HG03558 (cell line): ENCODE measurements around the gene LY6G6F.

ENCODE experiments used
- ATAC-seq: cut with Tn5 transposase; IDR thresholded peaks from one replicate; pipeline ENCODE4 v1.9.1; 2021; ENCODE audit warnings: moderate number of reproducible peaks; ENCODE audit not compliant: unreplicated experiment; ENCODE audit errors: extremely low read depth

Gene LY6G6F

DNA sequence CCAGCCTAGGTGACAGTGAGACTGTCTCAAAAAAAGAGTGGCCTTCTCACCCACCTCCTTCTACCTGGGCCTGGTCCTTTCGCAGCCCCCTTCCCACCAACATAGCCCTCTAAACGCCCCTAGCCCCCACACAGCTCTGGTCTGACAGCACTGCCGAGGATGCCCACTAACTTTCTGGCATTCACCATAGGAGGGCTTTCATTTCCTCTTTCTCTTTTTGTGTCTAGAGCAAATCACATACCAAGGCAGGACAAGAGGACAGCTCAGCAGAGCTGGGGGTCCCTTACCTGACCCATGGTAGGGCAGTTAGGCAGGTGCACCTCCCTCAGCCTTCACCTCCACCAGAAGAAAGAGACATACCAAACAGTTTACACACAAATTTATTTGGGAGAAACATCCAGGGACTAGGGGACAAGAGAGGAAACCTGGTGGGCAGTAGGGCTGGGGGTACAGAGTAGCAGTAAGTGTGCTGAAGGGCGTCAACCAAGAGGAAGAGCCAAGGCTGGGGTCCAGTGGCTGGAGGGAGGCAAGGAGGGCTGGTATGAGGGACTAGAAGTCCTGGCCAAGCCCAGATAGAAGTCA lies 30.3 kb upstream of the LY6G6F start:
- no peak for ATAC-seq

DNA sequence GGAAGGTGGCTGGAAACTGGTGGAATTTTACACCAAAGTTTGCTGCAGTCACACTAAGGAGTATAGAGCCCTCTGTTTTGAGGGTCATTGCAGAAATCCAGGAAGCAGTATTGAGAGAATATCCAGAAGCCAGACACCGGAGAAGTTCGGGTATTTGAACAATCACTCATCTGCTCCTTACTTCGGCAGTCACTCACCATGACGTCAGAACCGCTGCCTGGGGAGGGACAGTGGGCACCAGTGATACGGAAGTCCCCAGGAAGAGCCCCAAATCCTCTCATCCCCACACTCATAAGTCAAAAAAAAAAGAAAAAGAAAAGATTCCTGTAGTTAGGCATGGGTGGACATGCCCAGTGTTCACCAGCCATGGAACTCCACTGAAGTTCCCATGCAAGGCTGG lies 29.8 kb upstream of the LY6G6F start:
- ATAC-seq, result no peak

DNA sequence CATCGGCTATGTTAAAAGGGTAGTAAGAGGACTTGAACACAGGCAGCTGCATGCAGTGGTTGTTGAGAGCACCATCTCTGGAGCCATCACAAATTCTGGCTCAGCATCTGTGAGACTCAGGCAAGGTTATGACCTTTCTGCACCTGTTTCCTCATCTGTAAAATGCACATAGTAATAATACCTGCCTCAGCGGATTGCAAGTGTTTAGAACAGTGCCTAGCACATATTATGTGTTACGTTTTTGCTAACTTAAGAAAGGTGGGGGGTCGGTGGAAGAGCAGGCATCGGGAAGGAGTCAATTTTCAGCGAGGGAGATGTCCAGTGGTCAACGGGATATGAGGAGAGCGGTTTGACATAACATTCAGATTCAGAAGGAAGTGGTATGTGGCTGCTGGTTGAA lies 28.7 kb upstream of the LY6G6F start:
- ATAC-seq, result no peak

DNA sequence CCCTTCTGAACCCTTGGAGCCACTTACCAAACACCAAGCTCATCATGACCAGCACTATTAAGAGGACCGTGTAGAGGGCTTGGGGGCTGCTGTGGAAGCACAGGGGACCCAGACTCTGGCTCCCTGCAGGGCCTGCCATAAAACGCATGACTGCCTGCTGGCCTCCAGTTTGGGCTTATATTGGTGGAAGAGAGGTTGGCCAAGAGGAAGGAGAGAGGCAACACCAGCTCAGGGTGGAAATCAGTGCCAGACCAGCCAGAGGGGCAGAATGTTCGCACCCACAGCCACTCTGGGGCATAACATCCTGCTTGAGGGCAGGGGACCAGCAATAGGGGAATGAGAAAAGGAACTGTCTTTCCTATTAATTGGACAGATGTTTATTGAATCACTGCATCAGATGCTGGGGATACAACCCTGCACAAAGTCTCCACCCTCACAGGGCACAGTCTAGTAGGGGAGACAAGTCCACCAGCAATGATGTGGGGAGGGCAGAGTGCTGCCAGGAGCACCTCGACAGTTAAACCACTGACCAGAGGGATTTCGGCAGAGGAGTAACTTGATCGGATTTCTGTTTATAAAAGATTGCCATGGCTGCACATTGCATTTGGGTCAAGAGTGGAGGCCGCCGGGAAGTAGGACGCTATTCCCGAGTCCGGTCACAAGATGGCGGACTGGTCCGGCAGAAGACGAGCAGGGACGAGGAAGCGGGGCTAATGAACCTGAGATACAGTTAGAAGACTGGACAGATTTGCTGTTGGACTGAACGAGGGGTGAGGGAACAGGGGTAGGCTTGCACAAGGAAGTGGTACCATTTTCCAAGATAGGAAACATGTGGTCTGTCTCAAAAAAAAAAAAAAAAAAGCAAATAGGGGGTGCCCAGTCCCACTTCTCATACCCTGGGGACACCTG lies 26.2 kb upstream of the LY6G6F start, which contains the start of gene LY6G5C:
TSS of gene LY6G5C (minus strand) at position 842 of the 909 bp plus-strand sequence. CDS start at position 148, 694 bp downstream.
- ATAC-seq, result no peak

DNA sequence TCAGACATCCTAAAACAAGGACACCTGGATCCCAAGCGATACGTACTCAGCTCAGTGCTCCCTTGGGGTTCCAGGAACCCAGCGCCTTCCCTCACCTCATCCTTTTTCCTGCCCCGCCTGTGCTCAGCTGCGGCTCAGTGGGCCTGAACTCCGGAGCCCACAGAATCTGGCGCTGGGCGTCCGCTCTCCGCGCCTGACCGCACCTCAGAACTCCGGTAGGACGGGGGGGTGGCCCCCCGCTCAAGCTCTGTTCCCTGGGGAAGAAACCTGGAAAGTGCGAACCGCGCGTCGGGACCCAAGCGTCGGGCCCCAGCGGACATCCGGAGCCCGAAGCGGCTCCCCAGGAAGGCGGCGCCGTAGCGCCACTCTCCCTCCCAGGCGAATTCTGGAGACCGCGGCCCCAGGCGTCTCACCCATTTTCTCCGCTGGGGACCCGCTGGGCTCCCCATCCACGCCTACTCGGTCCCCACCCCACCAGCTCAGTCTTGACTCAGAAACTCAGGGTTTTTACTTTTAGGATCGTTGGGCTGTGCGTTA lies 25.5 kb upstream of the LY6G6F start:
- no peak for ATAC-seq

DNA sequence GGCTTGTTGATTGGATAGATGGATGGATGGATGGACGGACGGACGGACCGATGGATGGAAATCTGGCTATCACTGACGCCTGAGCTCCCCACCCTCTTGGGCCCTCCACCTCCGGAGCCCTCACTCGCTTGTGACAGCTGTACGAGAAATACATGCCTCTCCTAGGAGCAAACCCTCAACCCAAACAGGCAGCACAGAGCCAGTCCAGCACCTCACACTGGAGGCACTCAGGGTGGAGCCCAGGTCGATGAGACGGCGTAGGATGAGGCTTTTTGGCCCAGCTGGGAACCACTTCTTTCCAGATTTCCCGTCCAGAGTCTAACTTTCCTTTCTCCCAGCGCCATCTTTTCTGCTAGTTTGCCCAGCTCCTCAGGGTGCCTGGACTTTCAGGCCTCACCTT lies 23.1 kb upstream of the LY6G6F start:
- ATAC-seq, result no peak

DNA sequence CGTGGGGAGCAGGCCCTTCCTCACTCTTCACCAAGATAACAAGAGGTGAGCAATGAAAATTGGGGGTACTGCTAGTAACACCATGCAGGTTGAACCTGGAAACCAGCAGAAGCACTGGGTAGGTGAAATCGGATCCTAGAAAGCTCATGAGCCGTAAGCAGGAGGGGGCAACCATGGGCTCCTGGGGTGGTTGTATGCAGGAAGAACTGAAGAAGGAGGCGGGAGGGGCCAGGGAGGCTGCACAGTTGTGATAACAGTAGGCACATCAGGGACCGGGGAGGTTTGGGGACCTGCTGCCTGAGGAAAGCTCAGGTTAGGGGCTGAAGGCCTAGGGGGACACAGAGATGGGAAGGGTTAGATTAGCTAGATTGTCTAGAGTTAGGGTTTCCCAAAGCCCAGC lies 20.2 kb upstream of the LY6G6F start:
- ATAC-seq, result no peak

DNA sequence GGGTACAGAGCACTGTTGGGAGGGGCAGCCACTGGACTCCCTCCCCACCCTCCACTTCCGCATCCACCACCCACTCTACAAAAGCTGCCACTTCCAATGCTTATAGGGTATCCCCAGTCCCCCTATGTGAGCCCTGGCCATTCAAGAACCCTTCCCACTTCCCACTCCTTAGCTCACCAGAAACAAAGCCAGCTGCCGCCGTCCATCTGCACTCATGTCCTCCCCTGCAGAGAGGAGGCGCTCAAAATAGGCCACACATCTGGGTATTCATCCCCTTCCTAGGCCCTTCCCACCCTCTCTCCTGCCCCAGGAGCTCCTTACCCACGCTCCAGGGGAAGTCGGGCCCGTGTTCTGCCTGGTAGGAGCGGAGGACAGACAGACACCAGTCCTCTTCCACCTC lies 19.3 kb upstream of the LY6G6F start:
- ATAC-seq, result no peak

DNA sequence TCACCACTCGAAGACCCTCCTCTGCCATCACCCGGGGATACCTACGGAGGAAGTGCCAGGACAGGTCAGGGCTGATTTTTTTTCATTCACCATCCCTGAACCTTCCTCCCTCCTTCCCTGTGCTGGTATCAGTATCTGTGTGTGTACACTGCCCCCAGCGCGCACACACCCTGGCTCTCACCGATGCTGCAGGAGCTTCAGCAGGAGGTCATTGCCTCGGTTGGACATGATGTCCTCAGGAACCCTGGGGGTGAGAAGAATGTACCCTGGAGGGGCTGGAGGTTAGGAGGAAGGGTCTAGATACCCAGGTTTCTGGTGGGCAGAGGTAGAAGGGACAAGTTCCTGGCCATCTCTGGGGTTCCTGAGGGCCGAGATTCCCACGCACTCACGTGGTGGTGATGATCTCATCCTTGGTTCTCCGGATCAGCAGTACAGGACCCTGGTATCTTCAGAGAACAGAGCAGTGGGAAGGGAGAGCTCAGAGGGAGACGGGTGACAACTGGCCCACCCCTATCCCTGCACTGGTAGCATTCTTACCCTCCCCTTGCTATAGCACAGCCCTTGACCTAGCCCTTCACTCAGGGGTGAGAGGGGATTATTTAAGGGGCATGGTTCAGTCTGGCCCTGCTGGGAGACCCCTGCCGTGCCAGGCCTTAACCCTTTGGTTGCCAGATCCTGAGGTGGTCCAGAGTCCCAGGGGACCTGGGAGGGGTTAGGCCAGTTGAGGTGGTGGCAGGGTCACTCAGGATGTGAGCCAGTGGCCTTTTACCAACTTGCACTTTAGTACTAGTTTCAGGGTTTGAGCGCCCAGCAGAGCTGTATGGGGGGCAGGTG lies 18.6 kb upstream of the LY6G6F start:
- ATAC-seq, result no peak

DNA sequence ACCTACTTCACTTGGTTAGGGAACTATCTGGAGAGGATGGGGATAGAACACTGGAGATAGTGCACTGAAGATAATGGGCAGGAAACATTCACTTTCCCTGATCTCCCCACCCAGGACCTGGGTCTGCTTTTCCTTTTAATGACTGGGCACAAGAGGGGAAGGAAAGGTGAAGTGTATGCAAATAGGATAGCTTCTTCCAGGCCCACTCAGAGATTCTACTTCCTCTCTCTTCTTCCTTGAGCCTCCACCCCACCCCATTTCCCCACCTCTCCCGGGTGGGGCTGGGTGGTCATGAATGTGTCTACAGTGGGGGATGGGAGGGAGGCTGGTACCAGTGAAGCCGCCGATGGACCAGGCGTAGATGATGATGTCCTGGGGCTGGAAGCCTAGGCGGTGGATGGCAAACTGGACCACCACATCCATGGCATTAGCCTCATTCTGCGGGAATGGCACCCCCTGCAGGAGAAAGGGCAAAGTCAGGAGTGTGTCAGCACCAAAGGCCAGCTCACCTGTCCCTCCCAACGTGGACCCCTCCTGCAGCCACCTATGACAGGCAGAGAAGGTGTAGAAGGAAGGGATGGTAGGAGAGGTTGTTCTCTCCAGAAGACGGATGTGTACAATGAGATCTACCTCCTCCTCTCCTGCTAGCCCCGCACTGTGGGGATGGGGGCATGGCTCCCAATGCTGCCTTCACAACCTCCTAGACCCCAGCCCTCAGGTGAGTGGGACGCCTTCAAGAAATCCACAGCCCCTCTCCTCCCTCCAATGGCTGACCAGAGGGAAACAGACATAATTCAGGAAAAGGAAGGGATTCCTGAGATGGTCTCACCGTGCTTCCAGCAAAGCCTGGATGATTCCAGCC lies 17.2 kb upstream of the LY6G6F start:
- ATAC-seq, result no peak

DNA sequence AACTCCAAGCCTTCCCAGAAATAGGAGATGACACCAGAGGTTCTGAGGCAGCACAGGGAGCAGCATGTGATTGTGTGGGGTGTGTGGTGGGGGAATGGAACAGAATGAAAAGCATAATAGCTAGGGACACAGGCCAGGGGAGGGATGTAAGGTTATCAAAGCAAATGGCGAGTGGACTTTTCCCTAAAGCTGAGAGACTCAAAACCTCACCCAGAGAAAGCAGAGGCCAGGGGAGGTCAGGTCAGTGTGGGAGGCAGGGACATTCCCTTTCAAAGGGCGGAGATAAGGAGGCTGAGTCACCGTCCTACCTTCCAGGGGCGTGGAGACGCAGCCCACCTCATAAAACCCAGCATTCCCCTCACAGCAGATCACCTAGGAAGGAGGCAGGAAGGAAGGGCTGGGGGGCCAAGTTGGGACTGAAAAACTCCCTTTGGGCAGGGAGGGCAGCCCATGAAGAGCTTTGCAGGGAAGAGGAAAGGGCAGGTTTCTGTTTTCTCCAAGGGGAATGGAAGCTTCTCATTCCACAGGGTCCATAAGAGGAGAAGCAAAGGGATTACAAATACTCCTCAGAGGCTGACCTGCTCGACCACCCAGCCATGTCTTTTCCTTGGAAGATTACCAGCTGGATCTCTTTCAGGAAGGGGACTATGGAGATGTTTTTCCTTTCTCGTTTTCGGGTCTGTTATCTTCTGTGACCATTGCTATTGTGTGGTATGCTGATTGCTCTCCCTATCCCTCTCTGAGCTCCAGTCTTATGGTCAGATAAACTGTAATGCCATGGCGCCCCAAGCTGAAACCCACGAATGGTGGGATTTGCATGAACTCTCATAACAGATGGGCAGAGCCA lies 16.2 kb upstream of the LY6G6F start:
- no peak for ATAC-seq

DNA sequence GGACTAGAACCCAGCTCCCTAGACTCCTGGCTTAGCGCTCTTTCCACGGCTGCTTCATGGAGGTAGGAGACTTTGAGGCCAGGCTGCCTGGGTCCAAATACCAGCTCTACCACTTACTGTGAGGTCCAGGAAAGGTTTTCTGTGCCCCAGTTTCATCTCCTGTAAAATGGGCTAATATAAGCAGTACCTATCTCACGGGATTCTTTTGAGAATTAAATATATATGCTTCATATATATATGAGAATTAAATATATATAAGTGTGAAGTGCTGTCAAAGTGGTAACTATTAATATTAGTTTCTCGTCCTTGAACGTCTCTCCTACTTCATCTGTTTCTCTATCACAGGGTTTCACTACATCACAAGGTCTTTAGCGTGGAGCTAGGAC lies 15.6 kb upstream of the LY6G6F start:
- ATAC-seq, result no peak

DNA sequence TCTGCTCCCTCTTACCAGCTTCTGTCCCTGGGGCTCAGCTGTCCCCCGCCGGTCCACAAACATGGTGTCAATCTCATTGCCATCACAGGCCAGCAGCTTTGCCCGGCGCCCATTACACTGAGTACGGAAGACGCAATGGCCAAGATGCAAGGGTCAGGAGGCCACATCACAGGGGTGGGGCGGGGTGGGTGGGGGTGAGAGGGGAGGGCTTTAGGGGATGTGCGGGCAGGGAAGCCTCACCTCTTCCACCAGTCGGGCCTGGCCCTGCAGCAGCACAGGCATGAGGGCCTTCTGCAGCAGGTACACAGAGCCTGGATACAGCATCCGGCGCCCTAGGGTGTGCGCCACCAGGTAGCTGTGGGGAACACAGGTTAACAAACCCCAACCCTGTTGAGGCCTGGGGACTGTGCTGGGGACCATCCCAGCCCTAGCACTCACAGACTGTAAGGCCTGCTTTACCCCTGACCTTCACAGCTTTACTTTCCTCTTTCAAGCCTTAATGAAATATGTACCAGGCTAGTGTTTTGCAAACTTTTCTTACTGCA lies 15.0 kb upstream of the LY6G6F start:
- ATAC-seq, result no peak

DNA sequence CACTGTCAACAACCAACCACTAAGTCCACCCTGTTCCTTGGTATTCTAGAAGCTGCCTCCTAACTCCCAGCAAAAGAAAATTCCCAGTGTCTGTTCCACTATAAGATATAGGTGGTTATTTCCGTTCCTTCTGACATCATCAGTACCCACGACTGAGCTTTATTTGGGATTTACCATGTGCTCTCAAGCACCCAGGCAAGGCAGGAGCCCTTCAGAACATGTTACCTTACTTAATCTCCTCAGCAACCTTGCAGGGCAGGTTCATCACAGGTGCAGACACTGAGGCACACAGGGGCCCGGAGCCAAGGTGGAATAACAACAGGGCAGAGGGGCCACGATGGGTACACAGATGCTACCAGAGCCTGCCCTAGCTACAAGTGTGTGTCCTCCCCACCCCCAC lies 14.3 kb upstream of the LY6G6F start:
- no peak for ATAC-seq

DNA sequence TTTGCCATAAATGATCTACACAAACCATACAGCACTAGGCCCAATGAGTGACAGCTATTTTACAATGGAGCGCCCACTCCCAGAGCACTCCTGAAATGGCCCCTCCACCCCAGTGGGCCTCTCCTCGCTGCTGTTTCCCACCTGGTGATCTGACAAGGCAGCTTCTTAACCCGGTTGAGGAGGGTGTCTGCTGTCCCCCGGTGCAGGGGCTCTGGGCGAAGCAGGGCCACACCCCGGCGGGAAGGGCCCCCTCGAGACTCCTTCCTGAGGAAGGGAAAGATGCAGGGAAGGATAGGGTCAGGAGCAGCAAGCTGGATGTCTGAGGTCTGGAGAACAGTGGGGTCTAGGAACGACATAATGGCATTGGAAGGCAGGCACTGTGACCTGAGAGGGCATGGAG lies 13.8 kb upstream of the LY6G6F start:
- no peak for ATAC-seq

DNA sequence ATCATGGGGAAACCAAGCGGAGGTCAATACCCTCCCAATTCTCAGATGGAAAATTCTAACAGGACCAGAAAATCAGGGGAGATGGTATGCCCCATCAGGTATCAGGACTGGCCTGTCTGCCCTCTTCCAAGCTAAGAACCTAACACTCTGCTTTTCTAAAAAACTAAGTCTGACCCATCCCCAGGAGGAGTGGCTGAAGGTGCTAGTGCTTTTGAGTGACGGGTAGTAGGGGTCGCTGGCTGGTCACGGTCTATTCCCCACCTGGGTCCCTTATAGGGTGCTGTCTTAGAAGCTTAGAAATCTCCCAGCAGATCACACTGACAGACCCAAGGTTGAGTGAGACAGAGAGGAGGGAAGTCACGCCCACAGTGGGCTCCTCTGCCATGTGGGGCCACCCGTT lies 13.1 kb upstream of the LY6G6F start:
- no peak for ATAC-seq

DNA sequence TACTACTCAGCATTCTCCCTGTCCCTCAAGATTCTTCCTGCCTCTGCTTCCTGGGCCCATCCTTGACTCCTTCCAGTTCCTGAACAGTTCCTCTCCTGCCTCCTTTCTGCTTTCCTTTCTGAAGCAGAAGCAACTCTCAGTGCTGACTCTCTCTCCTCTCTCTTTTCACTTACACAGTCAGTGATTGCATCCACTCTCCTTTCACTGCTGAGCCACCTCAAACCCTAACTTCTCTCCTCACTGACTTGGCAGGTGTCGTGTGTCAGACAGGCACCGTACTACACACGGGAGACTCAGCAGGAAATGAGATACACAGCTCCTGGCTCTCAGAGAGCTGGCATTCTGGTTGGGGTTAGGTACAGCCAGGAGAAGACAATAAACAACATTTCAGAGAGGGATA lies 9.1 kb upstream of the LY6G6F start:
- ATAC-seq, result no peak

DNA sequence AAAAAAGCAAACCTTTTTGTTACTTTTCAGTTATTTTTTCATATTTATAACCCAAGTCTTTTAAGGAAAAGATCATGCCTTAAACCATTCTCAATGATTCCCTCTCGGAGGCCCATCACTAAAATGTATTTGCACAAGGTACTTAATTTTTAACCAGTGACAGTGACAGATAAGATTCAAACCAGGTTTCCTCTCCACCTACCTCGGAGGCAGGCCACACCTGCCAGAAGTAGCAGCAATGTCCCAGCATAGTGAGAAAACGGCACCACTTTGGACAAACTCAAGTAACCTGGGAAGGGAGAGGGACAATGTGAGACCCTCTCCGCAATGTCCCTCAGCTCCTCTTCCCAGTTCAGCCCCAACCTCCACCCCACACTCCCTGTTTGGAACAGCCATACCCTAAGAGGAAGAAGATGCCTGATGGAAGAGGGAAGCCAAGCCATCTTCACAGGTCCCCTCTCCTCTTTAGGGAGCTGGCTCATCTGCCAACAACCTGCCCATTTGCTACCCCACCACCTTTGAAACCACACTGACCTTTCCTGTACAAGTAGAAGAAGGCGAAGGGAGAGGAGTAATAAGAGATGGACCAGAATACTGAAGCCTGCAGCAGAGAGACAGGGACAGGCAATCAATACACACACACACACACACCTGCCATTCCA lies 5.8 kb upstream of the LY6G6F start:
- ATAC-seq, result no peak
